GM12878 (cell line): ENCODE data around the gene RANBP17. TPM values are rescaled to one million over a fixed set of nuclear protein-coding genes. Genes with fewer than 3 reads are reported as not detected.

ENCODE experiments used
- ATAC-seq: fragments of 200-7000 bp; cut with Tn5 transposase; 3 replicates; pipeline ENCODE4 v1.9.1; 2020; ENCODE audit warnings: mild to moderate bottlenecking, moderate library complexity
- BruUV-seq: library from RNA; stranded (reverse); fragments of 400-500 nt; replicated peaks from 2 replicates; lab custom pipeline; 2021; lab: Mats Ljungman, UMichigan
- CTCF ChIA-PET: fragments of 300-600 bp; sonication (Branson Sonifier 250); formaldehyde crosslinking; extraction: SDS; loops from one replicate; lab custom pipeline; 2021; ENCODE audit warnings: inconsistent platforms; lab: Yijun Ruan, JAX
- POLR2A ChIA-PET: fragments of 350-600 bp; formaldehyde crosslinking; extraction: SDS; loops from one replicate; lab custom pipeline; 2021; ENCODE audit warnings: inconsistent platforms; lab: Charles Lee
- RAD21 ChIA-PET: fragments of 300-600 bp; sonication (Branson Sonifier 250); formaldehyde crosslinking; loops from one replicate; lab custom pipeline; 2023; ENCODE audit warnings: antibody characterized with exemption; ENCODE audit not compliant: unreplicated experiment; lab: Charles Lee
- SMC1A ChIA-PET: fragments of 300-600 bp; sonication (Branson Sonifier 250); formaldehyde crosslinking; loops from one replicate; lab custom pipeline; 2023; ENCODE audit not compliant: unreplicated experiment, uncharacterized antibody; lab: Charles Lee
- DNase-seq: peaks from one replicate; pipeline ENCODE4 v3.0.0-alpha.2; 2011; ENCODE audit warnings: low read depth, low spot score
- FAIRE-seq: peaks from 3 replicates; lab custom pipeline; 2011; peaks lifted over from hg19 to GRCh38; lab: Jason Lieb, UNC
- H2AFZ ChIP-seq: 2 replicates; pipeline ENCODE4 v1.6.0; 2011; ENCODE audit warnings: low read depth, low read length, control low read depth; ENCODE audit not compliant: control insufficient read depth
- H3K27ac ChIP-seq: 2 replicates; pipeline ENCODE4 v1.5.1; 2011; ENCODE audit warnings: control low read depth; ENCODE audit not compliant: control insufficient read depth, insufficient read depth
- H3K27me3 ChIP-seq, 2 experiments: replicated peaks in 1 of 2; 2 replicates each; pipeline versions ENCODE4 v1.6.0 to v1.6.1; 2011; ENCODE audit warnings: low read length in 1 of 2; ENCODE audit not compliant: control insufficient read depth in 2 of 2, insufficient read depth in 2 of 2
- H3K36me3 ChIP-seq, 2 experiments: 2 replicates each; pipeline ENCODE4 v1.5.1; 2011; ENCODE audit warnings: low read length in 1 of 2; ENCODE audit not compliant: control insufficient read depth in 2 of 2, insufficient read depth in 2 of 2
- H3K4me1 ChIP-seq: 2 replicates; pipeline ENCODE4 v1.6.1; 2011; ENCODE audit warnings: mild to moderate bottlenecking, low read length, moderate library complexity, mixed read lengths; ENCODE audit not compliant: control insufficient read depth, insufficient read depth
- H3K4me2 ChIP-seq: 2 replicates; pipeline ENCODE4 v1.6.0; 2011; ENCODE audit warnings: control low read depth; ENCODE audit not compliant: control insufficient read depth, insufficient read depth
- H3K4me3 ChIP-seq: fragments of 200-600 bp; sonication (generic); 2 replicates; pipeline ENCODE4 v1.5.1; 2016
- H3K79me2 ChIP-seq: 2 replicates; pipeline ENCODE4 v1.6.0; 2011; ENCODE audit warnings: low read length; ENCODE audit not compliant: control insufficient read depth, insufficient read depth
- H3K9ac ChIP-seq: 2 replicates; pipeline ENCODE4 v1.8.0; 2011; ENCODE audit warnings: low read length, control low read depth, mixed read lengths; ENCODE audit not compliant: control insufficient read depth, insufficient read depth
- H3K9me3 ChIP-seq: replicated peaks from 3 replicates; pipeline ENCODE4 v1.5.1; 2011; ENCODE audit warnings: mild to moderate bottlenecking, low read length; ENCODE audit not compliant: control insufficient read depth, insufficient read depth
- H4K20me1 ChIP-seq: 2 replicates; pipeline ENCODE4 v1.6.0; 2011; ENCODE audit not compliant: control insufficient read depth, insufficient read depth
- EED ChIP-seq: sonication (generic); IDR thresholded peaks from 2 replicates; pipeline ENCODE4 v1.6.1; 2016; ENCODE audit warnings: antibody characterized with exemption, low read depth
- ESRRA ChIP-seq: IDR thresholded peaks from 2 replicates; pipeline ENCODE4 v1.6.1; 2012; ENCODE audit warnings: mild to moderate bottlenecking, low read length, improper control_type of control experiment
- ETV6 ChIP-seq, 2 experiments: fragments of 450-650 bp in 1 of 2; IDR thresholded peaks in 1 of 2; conservative IDR thresholded peaks in 1 of 2; 2 replicates each; pipeline ENCODE4 v1.6.1; 2014; ENCODE audit warnings: antibody characterized with exemption in 1 of 2, borderline replicate concordance in 1 of 2, low read depth in 1 of 2, mild to moderate bottlenecking in 1 of 2, moderate library complexity in 1 of 2
- GATAD2B ChIP-seq: fragments of 450-650 bp; conservative IDR thresholded peaks from 2 replicates; pipeline ENCODE4 v1.6.1; 2017; ENCODE audit warnings: low read depth, mild to moderate bottlenecking, moderate library complexity
- HDAC6 ChIP-seq: fragments of 200-600 bp; sonication (generic); IDR thresholded peaks from one replicate; pipeline ENCODE4 v1.8.0; 2017; ENCODE audit warnings: antibody characterized with exemption; ENCODE audit not compliant: unreplicated experiment
- IKZF1 ChIP-seq: fragments of 450-650 bp; conservative IDR thresholded peaks from 2 replicates; pipeline ENCODE4 v1.6.1; 2017; ENCODE audit warnings: antibody characterized with exemption, mild to moderate bottlenecking
- IKZF2 ChIP-seq, 2 experiments: fragments of 450-650 bp; IDR thresholded peaks; 2 replicates each; pipeline ENCODE4 v1.6.1; 2017; ENCODE audit warnings: mild to moderate bottlenecking in 2 of 2, moderate library complexity in 2 of 2
- MTA2 ChIP-seq: fragments of 450-650 bp; IDR thresholded peaks from 2 replicates; pipeline ENCODE4 v1.6.1; 2016; ENCODE audit warnings: low read depth, mild to moderate bottlenecking, moderate library complexity
- NFIC ChIP-seq: IDR thresholded peaks from 2 replicates; pipeline ENCODE4 v1.6.1; 2012; ENCODE audit warnings: low read depth, mild to moderate bottlenecking, inconsistent platforms, low read length, moderate library complexity
- NFYB ChIP-seq: IDR thresholded peaks from 2 replicates; pipeline ENCODE4 v1.6.1; 2011; ENCODE audit warnings: low read depth, mild to moderate bottlenecking, low read length, improper control_type of control experiment, moderate library complexity; ENCODE audit not compliant: insufficient read depth
- POU2F2 ChIP-seq: IDR thresholded peaks from 3 replicates; pipeline ENCODE4 v1.6.1; 2011; ENCODE audit warnings: low read depth, mild to moderate bottlenecking, low read length, borderline replicate concordance
- RAD21 ChIP-seq: IDR thresholded peaks from 2 replicates; pipeline ENCODE4 v1.6.1; 2011; ENCODE audit warnings: mild to moderate bottlenecking, low read depth, low read length, moderate library complexity; ENCODE audit not compliant: insufficient read depth
- RAD51 ChIP-seq: fragments of 450-650 bp; IDR thresholded peaks from 2 replicates; pipeline ENCODE4 v1.6.1; 2016; ENCODE audit warnings: moderate library complexity, mild to moderate bottlenecking, inconsistent platforms
- SIX5 ChIP-seq: IDR thresholded peaks from 2 replicates; pipeline ENCODE4 v1.6.1; 2011; ENCODE audit warnings: mild to moderate bottlenecking, low read depth, low read length, moderate library complexity; ENCODE audit not compliant: severe bottlenecking
- SP1 ChIP-seq: IDR thresholded peaks from one replicate; pipeline ENCODE4 v1.6.1; 2011; ENCODE audit warnings: low read depth, low read length
- ZNF217 ChIP-seq: fragments of 450-650 bp; IDR thresholded peaks from 2 replicates; pipeline ENCODE4 v1.6.1; 2017; ENCODE audit warnings: antibody characterized with exemption, mild to moderate bottlenecking
- WGBS: methylation state at CpG from one replicate; pipeline ENCODE4 v1.1.6; 2016; ENCODE audit warnings: low lambda C conversion rate; ENCODE audit not compliant: insufficient replicate concordance, insufficient coverage; ENCODE audit errors: missing lambda C conversion rate; 5-methylcytosine and 5-hydroxymethylcytosine counted together
- in situ Hi-C: fragments of 300-500 bp; cut with MboI; formaldehyde crosslinking; loops from 9 replicates; pipeline ENCODE4 v1.14.3; 2018; ENCODE audit warnings: mixed read lengths
- intact Hi-C: fragments of 100-400 bp; cut with micrococcal nuclease; formaldehyde crosslinking; loops from one replicate; pipeline ENCODE4 v1.14.2; 2022; ENCODE audit not compliant: unreplicated experiment
- polyA plus RNA-seq, 11 experiments: library from polyadenylated mRNA; depleted of rRNA in 4 of 11; unstranded in 6 of 11; stranded (reverse) in 5 of 11; fragments of >200 nt; fragmentation: Nextera tagmentation in 4 of 11; fragmentation: Illumina TruSeq in 1 of 11; extraction: Ambion mirVana in 4 of 11; extraction: Trizol in 1 of 11; gene quantifications; 1 replicate in 1 of 11; 2 replicates in 10 of 11; pipeline versions ENCODE4 v1.2.1 to v1.2.3, GENCODE V29; 2011 to 2016; ENCODE audit warnings: inconsistent platforms in 2 of 11, missing spikeins in 2 of 11, low read depth in 1 of 11
- total RNA-seq, 4 experiments: library from RNA; depleted of rRNA in 3 of 4; stranded (reverse); fragments of >200 nt in 3 of 4; fragmentation: Illumina TruSeq in 1 of 4; extraction: Trizol in 1 of 4; gene quantifications; 2 replicates each; pipeline versions ENCODE4 v1.2.1 to v1.2.3, GENCODE V29; 2013 to 2021
- TF ChIP-seq, protein P1 (sequence below): fragments of 450-650 bp; IDR thresholded peaks from 2 replicates; pipeline ENCODE4 v1.6.1; 2016; ENCODE audit warnings: mild to moderate bottlenecking
- TF ChIP-seq, protein P2 (sequence below): IDR thresholded peaks from 2 replicates; pipeline ENCODE4 v1.6.1; 2012; ENCODE audit warnings: low read length, inconsistent platforms

Gene RANBP17
- total and polyA plus RNA-seq, 10 of the 15 experiments (the other 5 are each of a cell fraction or from before 2014, with no cell fraction given): 0.10 TPM; not detected in 9

DNA sequence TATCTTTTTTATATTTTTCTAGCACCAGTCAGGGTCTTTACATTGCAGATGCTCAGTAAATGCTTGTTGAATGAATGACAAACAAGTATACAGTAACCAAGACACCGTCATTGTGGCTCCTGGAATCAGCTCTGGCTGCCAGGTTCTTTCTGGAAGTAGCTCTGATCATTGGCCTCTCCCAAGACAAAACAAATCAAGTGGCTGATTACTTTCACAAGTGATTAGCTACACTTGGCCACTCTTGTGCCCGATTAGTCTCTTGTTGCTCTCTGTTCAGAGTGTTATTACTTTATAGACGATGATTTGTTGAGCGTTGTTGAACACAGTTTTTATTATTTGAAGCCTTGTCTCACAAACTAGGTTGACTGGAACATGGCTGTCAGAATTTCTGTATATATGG, 327.6 kb downstream of the RANBP17 start (continued):
- no peak for TF ChIP-seq GATAD2B
- no peak for TF ChIP-seq ZNF217
- TF ChIP-seq MTA2: no peak

DNA sequence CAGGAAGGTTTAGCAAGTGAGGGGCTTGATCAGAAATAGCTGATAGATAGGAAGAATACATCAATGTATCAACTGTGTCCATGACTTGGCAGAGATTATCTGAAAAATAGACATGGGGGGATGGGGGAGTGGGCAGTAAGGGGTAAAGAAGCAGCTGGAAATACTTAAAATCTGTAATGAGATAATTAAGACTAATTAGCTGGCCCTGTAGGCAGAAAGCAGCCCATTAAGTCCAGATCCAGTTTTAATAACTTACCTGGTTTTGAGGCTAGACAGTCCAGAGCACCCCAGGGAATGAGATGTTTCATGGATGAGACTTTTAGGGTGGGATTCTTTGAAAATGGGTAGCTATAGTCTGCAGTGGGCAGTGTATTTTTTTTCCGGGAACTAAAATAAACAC, 330.3 kb downstream of the RANBP17 start:
- TF ChIP-seq IKZF2 (IDR thresholded peaks at IDR 0.05): no peak
- no peak for TF ChIP-seq NFYB
- TF ChIP-seq NFIC: no peak
- no peak for TF ChIP-seq POU2F2
- TF ChIP-seq SP1: no peak
- TF ChIP-seq SIX5: no peak
- no peak for TF ChIP-seq HDAC6
- TF ChIP-seq ETV6 (conservative IDR thresholded peaks at IDR 0.05 in 1 of 2, IDR thresholded peaks at IDR 0.05 in 1 of 2; ENCODE audit: borderline replicate concordance in 1 of 2, low read depth in 1 of 2): no peak
- no peak for TF ChIP-seq IKZF1
- TF ChIP-seq, protein P1, sequence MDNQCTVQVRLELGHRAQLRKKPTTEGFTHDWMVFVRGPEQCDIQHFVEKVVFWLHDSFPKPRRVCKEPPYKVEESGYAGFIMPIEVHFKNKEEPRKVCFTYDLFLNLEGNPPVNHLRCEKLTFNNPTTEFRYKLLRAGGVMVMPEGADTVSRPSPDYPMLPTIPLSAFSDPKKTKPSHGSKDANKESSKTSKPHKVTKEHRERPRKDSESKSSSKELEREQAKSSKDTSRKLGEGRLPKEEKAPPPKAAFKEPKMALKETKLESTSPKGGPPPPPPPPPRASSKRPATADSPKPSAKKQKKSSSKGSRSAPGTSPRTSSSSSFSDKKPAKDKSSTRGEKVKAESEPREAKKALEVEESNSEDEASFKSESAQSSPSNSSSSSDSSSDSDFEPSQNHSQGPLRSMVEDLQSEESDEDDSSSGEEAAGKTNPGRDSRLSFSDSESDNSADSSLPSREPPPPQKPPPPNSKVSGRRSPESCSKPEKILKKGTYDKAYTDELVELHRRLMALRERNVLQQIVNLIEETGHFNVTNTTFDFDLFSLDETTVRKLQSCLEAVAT: no peak
- no peak for TF ChIP-seq RAD21
- TF ChIP-seq, protein P2, sequence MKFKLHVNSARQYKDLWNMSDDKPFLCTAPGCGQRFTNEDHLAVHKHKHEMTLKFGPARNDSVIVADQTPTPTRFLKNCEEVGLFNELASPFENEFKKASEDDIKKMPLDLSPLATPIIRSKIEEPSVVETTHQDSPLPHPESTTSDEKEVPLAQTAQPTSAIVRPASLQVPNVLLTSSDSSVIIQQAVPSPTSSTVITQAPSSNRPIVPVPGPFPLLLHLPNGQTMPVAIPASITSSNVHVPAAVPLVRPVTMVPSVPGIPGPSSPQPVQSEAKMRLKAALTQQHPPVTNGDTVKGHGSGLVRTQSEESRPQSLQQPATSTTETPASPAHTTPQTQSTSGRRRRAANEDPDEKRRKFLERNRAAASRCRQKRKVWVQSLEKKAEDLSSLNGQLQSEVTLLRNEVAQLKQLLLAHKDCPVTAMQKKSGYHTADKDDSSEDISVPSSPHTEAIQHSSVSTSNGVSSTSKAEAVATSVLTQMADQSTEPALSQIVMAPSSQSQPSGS: no peak
- no peak for TF ChIP-seq EED
- TF ChIP-seq RAD51: no peak
- no peak for TF ChIP-seq ESRRA
- DNase-seq (no peak), FAIRE-seq (no peak), ATAC-seq (no peak)
- H3K36me3 ChIP-seq: no peaks in the 10 kb centered on the region
- CTCF ChIA-PET: no interaction called here
- POLR2A ChIA-PET: no interaction called here
- H3K4me1 ChIP-seq: no peaks in the 10 kb centered on the region
- no peak overlapping the region for H2AFZ ChIP-seq
- in situ Hi-C loops: no loop called here
- WGBS: 61% methylated on average over 1 of the region's 1 CpG
- H3K9me3 ChIP-seq: no peaks in the 10 kb centered on the region
- H3K4me2 ChIP-seq: no peak overlapping the region
- intact Hi-C loops: no loop called here
- RAD21 ChIA-PET: no interaction called here
- H3K27ac ChIP-seq: no peak overlapping the region
- no TSS peak for BruUV-seq
- SMC1A ChIA-PET: no interaction called here
- no peaks in the 10 kb centered on the region for H3K79me2 ChIP-seq
- no peaks in the 10 kb centered on the region for H4K20me1 ChIP-seq
- H3K9ac ChIP-seq: no peak overlapping the region
- no peaks in the 10 kb centered on the region; a peak in 1 of 4 replicates for H3K27me3 ChIP-seq
- no peak overlapping the region for H3K4me3 ChIP-seq
